ENCODE measurements around the gene INPP4B.
"Not testable (repeated sequence)": the region's sequence is repeated elsewhere in the genome, so short reads cannot be mapped to it uniquely, and the experiment has no call there.

- not testable (repeated sequence) for TF ChIP-seq EZH2phosphoT487 (IDR thresholded peaks at IDR 0.05; ENCODE audit: borderline replicate concordance); RAD21 (IDR thresholded peaks at IDR 0.05; ENCODE audit: low read depth)
Measured at GRCh38 chr4:142397364-142397991, 448.6 kb downstream of the INPP4B start.
